Peyer's patch (tissue), 4 donors: Measurements from ENCODE around the gene PPP1CA. TPM values are rescaled to one million over a fixed set of nuclear protein-coding genes. Genes with fewer than 3 reads are reported as not detected.

Experiments used
- DNase-seq, 3 donors: peaks; one replicate each; pipeline ENCODE4 v3.0.0-alpha.2; 2017 to 2019
- H3K27ac ChIP-seq, 4 donors: fragments of 200-600 bp; sonication (generic); one replicate each; pipeline ENCODE4 v1.5.1; 2016 to 2019
- H3K27me3 ChIP-seq, 2 donors: fragments of 200-600 bp; sonication (generic); one replicate each; pipeline ENCODE4 v1.5.1; 2019
- H3K36me3 ChIP-seq, 3 donors: fragments of 200-600 bp; sonication (generic); one replicate each; pipeline ENCODE4 v1.5.1; 2016 to 2019
- H3K4me1 ChIP-seq, 4 donors: fragments of 200-600 bp; sonication (generic); one replicate each; pipeline ENCODE4 v1.5.1; 2016 to 2019
- H3K4me3 ChIP-seq, 4 donors: fragments of 200-600 bp; sonication (generic); 1 replicate in 3 of 4; 2 replicates in 1 of 4; pipeline ENCODE4 v1.5.1; 2016 to 2019; ENCODE audit warnings: mild to moderate bottlenecking in 1 of 4
- H3K9me3 ChIP-seq, 4 donors: fragments of 200-600 bp; sonication (generic); one replicate each; pipeline ENCODE4 v1.5.1; 2016 to 2019; ENCODE audit warnings: mild to moderate bottlenecking in 1 of 4
- POLR2A ChIP-seq, 2 donors: fragments of 450-650 bp; IDR thresholded peaks; one replicate each; pipeline ENCODE4 v1.5.1; 2017; ENCODE audit warnings: antibody characterized with exemption in 2 of 2, mild to moderate bottlenecking in 2 of 2, moderate library complexity in 2 of 2
- total RNA-seq, 4 donors: library from RNA; depleted of rRNA; stranded (reverse); fragments of >200 nt; gene quantifications; one replicate each; pipeline ENCODE4 v1.1.0, GENCODE V29; 2016
- TF ChIP-seq, protein P1 (sequence below), 6 experiments: fragments of 450-650 bp in 4 of 6; fragments of 200-600 bp in 2 of 6; sonication (generic) in 1 of 6; IDR thresholded peaks; one replicate each; pipeline ENCODE4 v1.5.1; 2017 to 2019; ENCODE audit warnings: antibody characterized with exemption in 6 of 6, mild to moderate bottlenecking in 3 of 6, moderate library complexity in 1 of 6

PPP1CA gene
- total RNA-seq, 4 donors from 2014 or later: 156 to 213 (median 177) TPM

GRCh38 chr11:67373648-67374570 lies 27.7 kb downstream of the PPP1CA start:
- Histone ChIP-seq H3K27ac (peak overlapping the region; percentile 90 to 96 (median 94)), H3K27me3 (no peaks in the 10 kb centered on the region), H3K9me3 (no peaks in the 10 kb centered on the region), H3K4me1 (peaks cover 3 to 56% (median 24%) of the 10 kb centered on the region in 4 donors), H3K36me3 (no peaks in the 10 kb centered on the region), H3K4me3 (peak overlapping the region; percentile 79 to 95 (median 89))
- TF ChIP-seq, protein P1, sequence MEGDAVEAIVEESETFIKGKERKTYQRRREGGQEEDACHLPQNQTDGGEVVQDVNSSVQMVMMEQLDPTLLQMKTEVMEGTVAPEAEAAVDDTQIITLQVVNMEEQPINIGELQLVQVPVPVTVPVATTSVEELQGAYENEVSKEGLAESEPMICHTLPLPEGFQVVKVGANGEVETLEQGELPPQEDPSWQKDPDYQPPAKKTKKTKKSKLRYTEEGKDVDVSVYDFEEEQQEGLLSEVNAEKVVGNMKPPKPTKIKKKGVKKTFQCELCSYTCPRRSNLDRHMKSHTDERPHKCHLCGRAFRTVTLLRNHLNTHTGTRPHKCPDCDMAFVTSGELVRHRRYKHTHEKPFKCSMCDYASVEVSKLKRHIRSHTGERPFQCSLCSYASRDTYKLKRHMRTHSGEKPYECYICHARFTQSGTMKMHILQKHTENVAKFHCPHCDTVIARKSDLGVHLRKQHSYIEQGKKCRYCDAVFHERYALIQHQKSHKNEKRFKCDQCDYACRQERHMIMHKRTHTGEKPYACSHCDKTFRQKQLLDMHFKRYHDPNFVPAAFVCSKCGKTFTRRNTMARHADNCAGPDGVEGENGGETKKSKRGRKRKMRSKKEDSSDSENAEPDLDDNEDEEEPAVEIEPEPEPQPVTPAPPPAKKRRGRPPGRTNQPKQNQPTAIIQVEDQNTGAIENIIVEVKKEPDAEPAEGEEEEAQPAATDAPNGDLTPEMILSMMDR (IDR thresholded peaks at IDR 0.05): peak; percentile 24 to 65 (median 54)
- peak in 1 of 2 donors; percentile 27 for TF ChIP-seq POLR2A (IDR thresholded peaks at IDR 0.05)
- peak; percentile 79 to 92 (median 87) for DNase-seq

- peak; percentile 49 to 81 (median 76) for DNase-seq
- peak within 1 kb of the TSS; percentile 90 to 96 (median 94) for H3K27ac ChIP-seq
- H3K36me3 ChIP-seq: no peaks in the 10 kb centered on the region
- peak within 1 kb of the TSS; percentile 79 to 95 (median 89) for H3K4me3 ChIP-seq
- TF ChIP-seq, protein P1 (IDR thresholded peaks at IDR 0.05): no peak
- peak in 1 of 2 donors; percentile 8 for TF ChIP-seq POLR2A (IDR thresholded peaks at IDR 0.05)
- H3K4me1 ChIP-seq: peaks cover 3 to 56% (median 26%) of the 10 kb centered on the region in 4 donors
- no peaks in the 10 kb centered on the region for H3K9me3 ChIP-seq
- no peaks in the 10 kb centered on the region for H3K27me3 ChIP-seq
Observed at GRCh38 chr11:67372993-67373647, 28.5 kb downstream of the PPP1CA start, which contains the start of gene CLCF1. TSS of gene CLCF1 (minus strand) at chr11:67373598. CDS start at chr11:67373539, 59 bp downstream.

DNA sequence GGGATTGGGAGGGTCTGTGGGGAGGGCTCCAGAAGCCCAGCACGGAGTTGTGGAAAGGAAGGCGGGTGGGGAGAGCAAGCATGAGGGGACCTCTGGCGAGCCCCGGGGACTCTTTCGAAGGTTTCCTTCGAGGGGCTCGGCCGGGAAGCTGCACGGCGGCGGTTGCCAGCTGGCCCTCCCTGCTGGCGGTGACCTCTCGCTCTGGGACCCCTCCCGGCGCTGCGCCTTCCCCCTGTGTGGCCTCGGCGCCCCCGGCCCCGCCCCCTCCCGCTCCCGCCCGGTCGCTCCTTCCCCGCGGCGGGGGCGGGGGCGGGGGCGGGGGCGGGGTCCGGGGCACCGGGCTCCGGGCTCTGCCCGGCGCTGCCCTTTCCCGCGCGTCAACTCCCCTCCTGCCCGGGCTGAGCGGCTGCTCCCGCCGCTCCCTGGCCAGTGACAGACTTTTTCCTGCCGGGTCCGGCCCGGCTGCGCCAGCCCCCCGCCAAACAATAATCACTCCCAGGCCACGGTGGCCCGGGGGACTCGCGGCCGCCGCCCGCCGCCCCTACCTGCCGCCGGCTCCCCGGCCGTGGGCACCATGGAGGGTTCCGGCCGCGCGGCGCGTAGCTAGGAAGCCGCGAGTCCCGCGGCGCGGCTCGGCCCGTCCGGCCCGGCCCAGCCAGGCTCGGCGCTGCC lies 29.2 kb downstream of the PPP1CA start:
- no peaks in the 10 kb centered on the region for H3K36me3 ChIP-seq
- peak overlapping the region; percentile 79 to 95 (median 89) for H3K4me3 ChIP-seq
- H3K27me3 ChIP-seq: no peaks in the 10 kb centered on the region
- peak overlapping the region; percentile 90 to 96 (median 94) for H3K27ac ChIP-seq
- no peaks in the 10 kb centered on the region for H3K9me3 ChIP-seq
- H3K4me1 ChIP-seq: peaks cover 3 to 60% (median 26%) of the 10 kb centered on the region in 4 donors
- DNase-seq: peak in 2 of 3 donors; percentile 57 to 68
- TF ChIP-seq POLR2A (IDR thresholded peaks at IDR 0.05): no peak
- TF ChIP-seq, protein P1 (IDR thresholded peaks at IDR 0.05): no peak

DNA sequence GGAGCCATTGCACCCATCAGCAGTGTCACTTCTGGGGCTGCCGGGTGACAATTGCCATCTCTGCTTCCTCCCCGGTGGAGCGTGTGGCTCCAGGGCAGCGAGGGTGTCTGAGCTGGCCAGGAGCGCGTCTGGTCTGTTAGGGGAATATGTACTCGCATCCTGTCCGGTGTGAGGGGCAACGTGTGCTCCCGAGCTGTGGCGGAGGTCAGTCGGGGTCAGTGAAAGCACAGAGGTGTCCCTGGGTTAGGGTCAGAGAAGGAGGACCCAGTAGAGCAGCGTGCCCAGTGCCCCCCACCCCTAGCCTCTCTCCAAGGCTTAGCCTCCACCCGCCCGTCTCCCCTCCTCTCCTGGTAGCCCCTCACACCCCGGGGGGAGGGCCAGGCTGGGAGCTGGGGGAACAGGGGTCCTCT lies 29.7 kb downstream of the PPP1CA start:
- Histone ChIP-seq H3K4me1 (peaks cover 3 to 66% (median 27%) of the 10 kb centered on the region in 4 donors), H3K9me3 (no peaks in the 10 kb centered on the region), H3K27me3 (no peaks in the 10 kb centered on the region), H3K27ac (peak overlapping the region; percentile 90 to 96 (median 94)), H3K36me3 (no peaks in the 10 kb centered on the region), H3K4me3 (peak overlapping the region; percentile 79 to 95 (median 89))
- DNase-seq: no peak
- TF ChIP-seq POLR2A (IDR thresholded peaks at IDR 0.05): no peak
- TF ChIP-seq, protein P1 (IDR thresholded peaks at IDR 0.05): no peak
